Gastroesophageal sphincter (tissue), 4 donors: ENCODE data around the gene PIGBOS1. TPM values are rescaled to one million over a fixed set of nuclear protein-coding genes. Genes with fewer than 3 reads are reported as not detected.
"Not testable (repeated sequence)": the region's sequence is repeated elsewhere in the genome, so short reads cannot be mapped to it uniquely, and the experiment has no call there.

Experiments used
- ATAC-seq: fragments of 150-250 bp; one replicate; pipeline ENCODE4 v1.9.1; 2016; ENCODE audit warnings: mild to moderate bottlenecking, moderate library complexity
- H3K27ac ChIP-seq, 4 donors: fragments of 200-600 bp; sonication (generic) in 3 of 4; 1 replicate in 3 of 4; 2 replicates in 1 of 4; pipeline ENCODE4 v1.5.1; 2016 to 2019
- H3K27me3 ChIP-seq: fragments of 200-600 bp; sonication (generic); one replicate; pipeline ENCODE4 v1.5.1; 2019
- H3K36me3 ChIP-seq, 2 donors: fragments of 200-600 bp; sonication (generic); one replicate each; pipeline ENCODE4 v1.5.1; 2019; ENCODE audit warnings: control low read depth in 1 of 2
- H3K4me1 ChIP-seq, 3 donors: fragments of 200-600 bp; sonication (generic); 1 replicate in 2 of 3; 2 replicates in 1 of 3; pipeline ENCODE4 v1.5.1; 2016 to 2019; ENCODE audit warnings: control low read depth in 2 of 3
- H3K4me3 ChIP-seq, 2 donors: fragments of 200-600 bp; sonication (generic); one replicate each; pipeline ENCODE4 v1.5.1; 2019; ENCODE audit warnings: mild to moderate bottlenecking in 1 of 2, moderate library complexity in 1 of 2
- H3K9me3 ChIP-seq, 3 donors: fragments of 200-600 bp; sonication (generic); one replicate each; pipeline ENCODE4 v1.5.1; 2017 to 2019; ENCODE audit warnings: control low read depth in 2 of 3
- CTCF ChIP-seq, 4 experiments: fragments of 200-600 bp in 2 of 4; fragments of 450-650 bp in 2 of 4; sonication (generic) in 1 of 4; IDR thresholded peaks; one replicate each; pipeline ENCODE4 v1.5.1; 2017 to 2019; ENCODE audit warnings: antibody characterized with exemption in 4 of 4, mild to moderate bottlenecking in 2 of 4, moderate library complexity in 2 of 4
- EP300 ChIP-seq: sonication (generic); formaldehyde crosslinking; IDR thresholded peaks from one replicate; pipeline ENCODE4 v1.6.1; 2017; ENCODE audit warnings: antibody characterized with exemption, mild to moderate bottlenecking
- POLR2A ChIP-seq, 2 donors: fragments of 450-650 bp; IDR thresholded peaks; one replicate each; pipeline ENCODE4 v1.6.1; 2017; ENCODE audit warnings: antibody characterized with exemption in 2 of 2, mild to moderate bottlenecking in 2 of 2, moderate library complexity in 1 of 2
- POLR2AphosphoS5 ChIP-seq: sonication (generic); formaldehyde crosslinking; IDR thresholded peaks from one replicate; pipeline ENCODE4 v1.6.1; 2017; ENCODE audit warnings: antibody characterized with exemption
- WGBS, 2 donors: methylation state at CpG; one replicate each; pipeline ENCODE4 v1.1.5; 2018; ENCODE audit warnings: low coverage in 1 of 2; 5-methylcytosine and 5-hydroxymethylcytosine counted together
- total RNA-seq, 4 donors: library from RNA; depleted of rRNA; stranded (reverse); fragments of >200 nt; gene quantifications; one replicate each; pipeline ENCODE4 v1.1.0, GENCODE V29; 2016

Gene PIGBOS1
- total RNA-seq, 4 donors from 2014 or later: 6.7 to 19.6 (median 14.7) TPM

GRCh38 chr15:55289746-55290527 lies 29.0 kb downstream of the PIGBOS1 start, which contains the start of gene RAB27A:
RAB27A (minus strand) TSS chr15:55289813; CDS start chr15:55234934, 54,879 bp downstream.
- 0% methylated on average over 1 to 7 of the region's 69 CpGs for WGBS, 2 donors
- peak within 1 kb of the TSS; percentile 68 to 98 for H3K4me3 ChIP-seq

GRCh38 chr15:55289011-55289745 lies 29.7 kb downstream of the PIGBOS1 start:
- Histone ChIP-seq H3K4me3 (peak overlapping the region; percentile 68 to 98), H3K27me3 (no peaks in the 10 kb centered on the region), H3K27ac (peak overlapping the region; percentile 93 to 97 (median 94)), H3K36me3 (no peaks in the 10 kb centered on the region), H3K9me3 (no peaks in the 10 kb centered on the region), H3K4me1 (peaks cover 0 to 35% (median 0%) of the 10 kb centered on the region in 3 donors)
- TF ChIP-seq POLR2AphosphoS5 (peak; percentile 16), EP300 (no peak)
- 0% methylated on average over 2 of the region's 37 CpGs; no CpG with 5 or more reads in 1 of the 2 donors for WGBS, 2 donors
- peak; percentile 55 for ATAC-seq

More at GRCh38 chr15:55289746-55290527, 29.0 kb downstream of the PIGBOS1 start, which contains the start of gene RAB27A:
- no peak for TF ChIP-seq EP300
- TF ChIP-seq CTCF (IDR thresholded peaks at IDR 0.05): no peak
- peak; percentile 57 for TF ChIP-seq POLR2AphosphoS5
- TF ChIP-seq POLR2A (IDR thresholded peaks at IDR 0.05): peak; percentile 32 to 39
- Histone ChIP-seq H3K36me3 (no peaks in the 10 kb centered on the region), H3K9me3 (no peaks in the 10 kb centered on the region), H3K27me3 (no peaks in the 10 kb centered on the region), H3K4me1 (peaks cover 0 to 28% (median 0%) of the 10 kb centered on the region in 3 donors), H3K27ac (peak within 1 kb of the TSS; percentile 93 to 97 (median 94))
- peak; percentile 91 for ATAC-seq

GRCh38 chr15:55288006-55288717 lies 30.8 kb downstream of the PIGBOS1 start:
- 87 to 94% methylated on average over 7 to 8 of the region's 8 CpGs for WGBS, 2 donors
- no peaks in the 10 kb centered on the region for H3K36me3 ChIP-seq
- TF ChIP-seq POLR2A (IDR thresholded peaks at IDR 0.05) (no peak), POLR2AphosphoS5 (no peak), CTCF (IDR thresholded peaks at IDR 0.05) (no peak), EP300 (no peak)
- H3K27me3 ChIP-seq: no peaks in the 10 kb centered on the region
- peak overlapping the region in 1 of 2 donors; percentile 68 for H3K4me3 ChIP-seq
- ATAC-seq: no peak
- peaks cover 0 to 43% (median 0%) of the 10 kb centered on the region in 3 donors for H3K4me1 ChIP-seq
- no peaks in the 10 kb centered on the region for H3K9me3 ChIP-seq
- peak overlapping the region in 2 of 4 donors; percentile 95 to 97 for H3K27ac ChIP-seq

GRCh38 chr15:55286442-55287189 lies 32.3 kb downstream of the PIGBOS1 start:
- peaks cover 0 to 58% (median 5%) of the 10 kb centered on the region in 3 donors for H3K4me1 ChIP-seq
- not testable (repeated sequence) for H3K4me3 ChIP-seq, ATAC-seq, H3K27ac ChIP-seq, H3K27me3 ChIP-seq, H3K9me3 ChIP-seq, H3K36me3 ChIP-seq
- 92 to 100% methylated on average over 1 to 10 of the region's 10 CpGs for WGBS, 2 donors

GRCh38 chr15:55284426-55284825 lies 34.5 kb downstream of the PIGBOS1 start:
- 83 to 89% methylated on average over 1 of the region's 1 CpG for WGBS, 2 donors
- TF ChIP-seq POLR2AphosphoS5: no peak
- TF ChIP-seq EP300: no peak
- TF ChIP-seq CTCF (IDR thresholded peaks at IDR 0.05): no peak
- TF ChIP-seq POLR2A (IDR thresholded peaks at IDR 0.05): no peak
- no peak overlapping the region for H3K4me3 ChIP-seq
- H3K27ac ChIP-seq: no peak overlapping the region
- H3K4me1 ChIP-seq: peaks cover 0 to 55% (median 5%) of the 10 kb centered on the region in 3 donors
- no peaks in the 10 kb centered on the region for H3K36me3 ChIP-seq
- H3K27me3 ChIP-seq: no peaks in the 10 kb centered on the region
- ATAC-seq: no peak
- H3K9me3 ChIP-seq: no peaks in the 10 kb centered on the region
